Measurements from ENCODE around the gene NLE1. TPM values are rescaled to one million over a fixed set of nuclear protein-coding genes. Genes with fewer than 3 reads are reported as not detected.
A peak's percentile ranks its signal among the peaks of the same experiment; 100 is the strongest.

Gene NLE1
- total RNA-seq: 4.2 TPM
- long read RNA-seq, partial matches to known transcripts: 0 of 6 reads
- long read RNA-seq, other reads (novel, unspliced or antisense): 3 of 6 reads

DNA sequence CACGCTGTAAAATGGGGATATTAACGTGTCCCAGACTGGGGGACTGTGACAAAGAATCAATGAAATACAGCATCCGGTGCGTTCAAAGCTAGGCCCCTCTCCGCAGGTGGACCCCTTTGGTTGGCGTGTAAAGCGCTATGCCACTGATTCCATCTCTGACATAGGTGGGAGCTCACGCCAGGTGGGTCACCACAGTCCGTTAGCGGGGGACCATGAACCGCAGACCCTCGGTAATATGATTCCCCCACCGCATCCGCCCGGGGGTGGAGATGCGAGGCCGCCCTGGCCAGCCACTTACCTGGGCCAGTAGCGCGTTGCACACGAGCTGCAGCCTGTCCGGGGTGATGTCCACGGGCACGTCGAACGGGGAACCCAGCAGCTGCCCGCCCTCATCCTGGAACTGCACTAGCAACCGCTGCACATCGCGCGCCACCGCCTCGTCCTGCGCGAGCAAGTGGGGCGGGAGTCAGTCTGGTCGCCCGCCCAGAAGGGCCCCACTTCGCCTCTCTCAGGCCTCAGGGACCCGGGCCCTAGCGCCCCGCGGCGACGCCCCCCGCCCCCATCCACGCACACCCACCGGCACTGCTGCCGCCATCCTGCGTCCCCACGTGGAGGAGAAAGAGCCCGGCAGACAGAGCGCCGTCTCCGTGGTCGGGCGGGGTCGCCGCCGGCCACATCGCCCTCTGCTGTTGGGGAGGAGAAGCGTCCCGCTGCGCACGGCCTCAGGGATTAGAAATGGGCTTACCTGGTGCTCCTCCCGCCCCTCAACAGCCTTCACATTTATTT, at the start of gene NLE1:
TSS of gene NLE1 (minus strand) at position 623 of the 786 bp plus-strand sequence. CDS start at position 595, 28 bp downstream.
- DNase-seq: peak; percentile 80
- Histone ChIP-seq H3K9me3 (replicated peaks) (no peaks in the 10 kb centered on the region), H3K27ac (replicated peaks) (no peak within 1 kb of the TSS), H3K36me3 (peaks cover 25% of the 10 kb centered on the region), H3K27me3 (ENCODE audit: low read depth) (no peaks in the 10 kb centered on the region), H3K4me1 (peaks cover 28% of the 10 kb centered on the region), H3K4me3 (peak within 1 kb of the TSS; percentile 84)
- intact Hi-C loops (cut with micrococcal nuclease): no loop called here
- peak; percentile 97 for TF ChIP-seq CTCF (IDR thresholded peaks at IDR 0.05; ENCODE audit: borderline replicate concordance)

DNA sequence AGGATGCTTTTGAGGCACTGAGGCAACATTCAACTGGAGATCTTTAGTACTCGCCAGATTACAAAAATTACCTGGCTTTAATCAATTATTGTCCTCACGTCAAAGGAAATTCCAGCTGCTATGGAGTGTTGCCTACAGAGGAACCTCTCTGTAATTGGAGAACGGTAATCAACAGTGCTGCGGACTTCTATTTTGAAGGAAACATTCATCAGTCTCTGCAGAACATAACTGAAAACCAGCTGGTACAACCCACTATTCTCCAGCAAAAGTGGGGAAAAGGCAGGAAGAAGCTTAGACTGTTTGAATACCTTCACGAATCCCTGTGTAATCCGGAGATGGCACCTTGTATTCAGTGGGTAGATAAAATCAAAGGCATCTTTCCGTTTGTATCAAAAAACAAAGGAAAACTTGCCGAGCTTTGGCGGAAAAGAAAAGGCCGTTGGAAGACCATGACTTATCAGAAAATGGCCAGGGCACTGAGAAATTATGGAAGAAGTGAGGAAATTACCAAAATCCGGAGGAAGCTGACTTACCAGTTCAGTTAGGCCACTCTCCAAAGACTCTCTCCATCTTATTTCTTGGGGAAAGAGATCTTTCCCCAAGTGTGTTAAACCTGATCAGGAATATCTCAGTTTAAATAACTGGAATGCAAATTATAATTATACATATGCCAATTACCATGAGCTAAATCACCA, 49.0 kb upstream of the NLE1 start:
- Histone ChIP-seq H3K9me3 (replicated peaks) (no peaks in the 10 kb centered on the region), H3K4me3 (no peak overlapping the region), H3K36me3 (peaks cover 17% of the 10 kb centered on the region), H3K27me3 (ENCODE audit: low read depth) (no peaks in the 10 kb centered on the region), H3K4me1 (no peaks in the 10 kb centered on the region), H3K27ac (replicated peaks) (no peak overlapping the region)
- DNase-seq: no peak
- TF ChIP-seq CTCF (IDR thresholded peaks at IDR 0.05; ENCODE audit: borderline replicate concordance): no peak
- intact Hi-C loops (cut with micrococcal nuclease): no loop called here

DNA sequence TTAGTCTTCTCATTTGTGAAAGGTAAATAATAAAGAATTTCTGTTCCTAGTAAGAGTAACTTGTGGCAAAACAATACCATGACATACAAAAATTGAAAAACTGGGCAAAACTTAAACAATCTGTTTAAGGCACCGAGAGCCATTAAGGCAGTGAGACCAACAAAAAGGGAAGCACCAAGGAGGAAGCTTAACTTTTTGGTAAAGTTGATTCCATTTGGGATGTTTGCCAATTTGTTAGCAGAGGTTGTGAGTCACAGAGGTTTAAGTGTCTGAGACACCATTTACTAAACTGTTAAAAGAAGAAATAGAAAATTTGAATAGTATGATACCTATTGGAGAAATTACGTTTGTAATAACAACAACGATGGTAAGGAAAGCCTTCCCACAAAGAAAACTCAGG, 47.2 kb upstream of the NLE1 start:
- Histone ChIP-seq H3K36me3 (peaks cover 22% of the 10 kb centered on the region), H3K27me3 (ENCODE audit: low read depth) (no peaks in the 10 kb centered on the region), H3K27ac (replicated peaks) (no peak overlapping the region), H3K4me1 (no peaks in the 10 kb centered on the region), H3K4me3 (no peak overlapping the region), H3K9me3 (replicated peaks) (no peaks in the 10 kb centered on the region)
- intact Hi-C loops (cut with micrococcal nuclease): no loop called here
- no peak for DNase-seq
- TF ChIP-seq CTCF (IDR thresholded peaks at IDR 0.05; ENCODE audit: borderline replicate concordance): no peak

DNA sequence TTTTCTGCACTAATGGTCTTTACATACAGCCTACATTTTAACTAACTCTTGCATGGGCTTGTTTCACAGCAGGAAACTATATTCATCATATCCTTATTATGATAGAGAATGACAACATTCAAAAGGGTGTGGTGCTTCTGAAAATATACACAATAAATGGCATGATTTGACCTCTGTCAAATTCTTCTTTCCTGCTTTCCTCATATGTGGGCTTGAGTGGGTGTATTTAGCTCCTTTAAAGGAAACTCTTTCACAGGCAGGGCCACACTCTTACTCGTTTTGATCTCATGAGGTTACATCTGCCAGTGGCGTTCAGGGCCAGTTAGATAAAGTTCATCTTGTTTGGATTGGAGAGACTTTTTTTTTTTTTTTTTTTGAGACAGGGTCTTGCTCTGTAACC, 46.0 kb upstream of the NLE1 start:
- no peak for TF ChIP-seq CTCF (IDR thresholded peaks at IDR 0.05; ENCODE audit: borderline replicate concordance)
- peaks cover 25% of the 10 kb centered on the region for H3K36me3 ChIP-seq

DNA sequence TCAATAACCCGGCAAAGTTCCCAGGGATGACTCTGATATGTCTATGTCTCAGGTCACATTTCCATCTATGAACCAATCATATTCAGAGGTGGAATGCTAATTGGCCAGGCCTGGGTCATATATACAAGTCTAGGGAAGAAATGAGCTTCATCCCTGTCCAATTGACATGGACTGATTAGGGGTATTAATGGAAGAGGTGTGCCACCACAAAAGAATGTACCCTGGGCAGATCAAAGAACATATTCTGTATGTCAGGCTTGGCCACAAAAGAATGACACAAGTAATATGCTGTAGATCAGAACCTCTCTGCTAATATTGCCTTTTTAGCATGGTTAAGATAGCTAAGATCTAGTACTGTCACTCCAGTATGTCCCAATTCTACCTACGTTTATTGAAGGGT, 45.4 kb upstream of the NLE1 start:
- Histone ChIP-seq H3K4me3 (no peak overlapping the region), H3K27ac (replicated peaks) (no peak overlapping the region), H3K27me3 (ENCODE audit: low read depth) (no peaks in the 10 kb centered on the region), H3K4me1 (no peaks in the 10 kb centered on the region), H3K9me3 (replicated peaks) (no peaks in the 10 kb centered on the region), H3K36me3 (peaks cover 31% of the 10 kb centered on the region)
- no peak for TF ChIP-seq CTCF (IDR thresholded peaks at IDR 0.05; ENCODE audit: borderline replicate concordance)
- no peak for DNase-seq
- intact Hi-C loops (cut with micrococcal nuclease): no loop called here

More for the DNA sequence above, 46.0 kb upstream of the NLE1 start:
- no peak overlapping the region for H3K4me3 ChIP-seq
- DNase-seq: no peak
- H3K4me1 ChIP-seq: no peaks in the 10 kb centered on the region
- H3K27me3 ChIP-seq (ENCODE audit: low read depth): no peaks in the 10 kb centered on the region
- no peaks in the 10 kb centered on the region for H3K9me3 ChIP-seq (replicated peaks)
- H3K27ac ChIP-seq (replicated peaks): no peak overlapping the region
- intact Hi-C loops (cut with micrococcal nuclease): no loop called here
